ENCODE data around the gene PPP1R1B. TPM values are rescaled to one million over a fixed set of nuclear protein-coding genes. Genes with fewer than 3 reads are reported as not detected.

Gene PPP1R1B
- total RNA-seq, 1 donor from 2014 or later: 0.12 TPM

DNA sequence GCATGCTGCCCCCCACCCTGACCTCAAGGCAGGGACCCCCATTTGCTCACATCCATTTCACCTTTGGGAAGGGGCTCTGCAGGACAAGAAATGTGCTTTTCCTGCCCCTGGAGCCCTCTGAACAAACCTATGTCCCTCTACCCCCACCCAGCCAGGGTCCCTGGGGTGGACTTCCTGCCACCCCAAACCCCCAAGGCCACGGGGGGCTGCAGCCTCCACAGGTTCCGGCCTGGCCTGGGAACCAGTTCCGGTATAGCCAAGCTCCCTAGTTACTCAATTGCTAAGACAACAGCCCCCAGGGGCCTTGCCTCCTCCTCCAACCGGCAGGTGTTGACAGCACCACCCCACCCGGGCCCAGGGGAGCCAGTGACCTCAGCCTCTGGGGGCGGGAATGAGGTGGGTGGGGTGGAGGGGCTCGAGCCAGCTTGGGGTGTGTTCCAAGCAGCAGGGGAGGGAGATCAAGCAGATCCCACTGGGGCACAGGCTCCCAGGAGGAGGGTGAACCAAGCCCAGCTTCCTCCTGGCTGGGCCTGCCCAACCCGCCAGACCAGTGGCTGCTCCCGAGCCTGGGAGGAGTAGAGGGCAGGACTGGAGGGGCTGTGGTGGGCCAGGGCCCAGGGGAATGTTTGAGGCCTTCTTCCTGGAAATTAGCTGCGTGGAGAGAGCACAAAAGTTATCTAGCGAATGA, 48.1 kb downstream of the PPP1R1B start:
- no peaks in the 10 kb centered on the region for H3K36me3 Mint-ChIP-seq (ENCODE audit: low read depth)
- H3K4me1 Mint-ChIP-seq (ENCODE audit: low read depth): peaks cover 45% of the 10 kb centered on the region
- H3K27ac Mint-ChIP-seq (ENCODE audit: unreplicated experiment): peak overlapping the region; percentile 51
- no peak for DNase-seq (ENCODE audit: low spot score)
- no peaks in the 10 kb centered on the region for H3K9me3 Mint-ChIP-seq (ENCODE audit: low read depth)
- H3K4me3 Mint-ChIP-seq (ENCODE audit: unreplicated experiment): no peak overlapping the region
- no peak for TF ChIP-seq CTCF (IDR thresholded peaks at IDR 0.05)
- peaks cover 10% of the 10 kb centered on the region for H3K27me3 Mint-ChIP-seq (ENCODE audit: low read depth)

DNA sequence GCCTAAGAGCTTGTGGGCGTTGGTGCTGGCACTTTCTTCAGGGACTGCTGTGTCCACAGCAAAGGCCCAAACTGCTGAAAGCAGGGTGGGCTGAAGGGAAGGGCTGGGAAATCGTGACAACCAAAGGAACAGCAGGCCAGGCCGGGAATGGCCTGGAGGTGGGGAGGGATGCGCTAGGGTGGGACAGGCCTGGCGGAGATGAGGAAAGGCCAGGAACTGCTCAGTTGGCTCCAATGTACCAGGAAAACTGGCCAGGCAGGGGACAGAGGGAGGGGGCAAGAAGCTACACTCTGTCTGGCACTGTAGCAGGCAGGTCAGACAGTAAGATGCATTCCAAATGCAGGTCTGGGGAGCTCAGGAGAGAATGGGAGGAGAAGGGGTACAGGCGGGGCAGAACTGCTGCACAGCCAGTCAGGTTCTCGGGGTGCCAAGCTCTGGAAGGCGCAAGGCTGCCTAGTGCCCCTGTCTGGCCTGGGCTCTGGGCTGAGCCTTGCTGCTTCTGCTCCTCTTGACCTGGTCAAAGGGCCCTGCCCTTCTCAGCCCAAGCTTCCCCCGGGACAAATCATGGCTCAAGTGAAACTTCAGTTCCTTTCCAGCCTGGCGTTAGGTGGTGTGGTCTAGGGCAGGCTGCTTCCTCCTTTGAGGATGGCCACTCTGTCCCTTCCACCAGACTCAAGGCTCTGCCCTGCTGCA, 48.8 kb downstream of the PPP1R1B start:
- H3K9me3 Mint-ChIP-seq (ENCODE audit: low read depth): no peaks in the 10 kb centered on the region
- H3K27me3 Mint-ChIP-seq (ENCODE audit: low read depth): peaks cover 7% of the 10 kb centered on the region
- H3K4me3 Mint-ChIP-seq (ENCODE audit: unreplicated experiment): no peak overlapping the region
- no peak for TF ChIP-seq CTCF (IDR thresholded peaks at IDR 0.05)
- peak overlapping the region; percentile 86 for H3K27ac Mint-ChIP-seq (ENCODE audit: unreplicated experiment)
- H3K36me3 Mint-ChIP-seq (ENCODE audit: low read depth): peaks cover under 1% of the 10 kb centered on the region
- peaks cover 47% of the 10 kb centered on the region for H3K4me1 Mint-ChIP-seq (ENCODE audit: low read depth)
- DNase-seq (ENCODE audit: low spot score): no peak

- Mint-ChIP-seq H3K9me3 (ENCODE audit: low read depth) (no peaks in the 10 kb centered on the region), H3K27me3 (ENCODE audit: low read depth) (peaks cover 4% of the 10 kb centered on the region), H3K36me3 (ENCODE audit: low read depth) (peaks cover 2% of the 10 kb centered on the region), H3K4me1 (ENCODE audit: low read depth) (peaks cover 47% of the 10 kb centered on the region), H3K4me3 (ENCODE audit: unreplicated experiment) (peak overlapping the region; percentile 22), H3K27ac (ENCODE audit: unreplicated experiment) (peak overlapping the region; percentile 86)
- no peak for TF ChIP-seq CTCF (IDR thresholded peaks at IDR 0.05)
- DNase-seq (ENCODE audit: low spot score): no peak
Observed at GRCh38 chr17:39676198-39676819, 49.6 kb downstream of the PPP1R1B start.

- no peak for DNase-seq (ENCODE audit: low spot score)
- Mint-ChIP-seq H3K4me1 (ENCODE audit: low read depth) (peaks cover 47% of the 10 kb centered on the region), H3K27me3 (ENCODE audit: low read depth) (peaks cover under 1% of the 10 kb centered on the region), H3K36me3 (ENCODE audit: low read depth) (peaks cover 2% of the 10 kb centered on the region), H3K4me3 (ENCODE audit: unreplicated experiment) (no peak overlapping the region), H3K9me3 (ENCODE audit: low read depth) (no peaks in the 10 kb centered on the region), H3K27ac (ENCODE audit: unreplicated experiment) (peak overlapping the region; percentile 93)
- TF ChIP-seq CTCF (IDR thresholded peaks at IDR 0.05): no peak
Observed at GRCh38 chr17:39677072-39677471, 50.3 kb downstream of the PPP1R1B start.

GRCh38 chr17:39677542-39678339, 51.0 kb downstream of the PPP1R1B start:
- peak overlapping the region; percentile 48 for H3K4me3 Mint-ChIP-seq (ENCODE audit: unreplicated experiment)
- H3K36me3 Mint-ChIP-seq (ENCODE audit: low read depth): peaks cover 2% of the 10 kb centered on the region
- no peak for TF ChIP-seq CTCF (IDR thresholded peaks at IDR 0.05)
- no peak for DNase-seq (ENCODE audit: low spot score)
- H3K4me1 Mint-ChIP-seq (ENCODE audit: low read depth): peaks cover 47% of the 10 kb centered on the region
- no peaks in the 10 kb centered on the region for H3K9me3 Mint-ChIP-seq (ENCODE audit: low read depth)
- peak overlapping the region; percentile 93 for H3K27ac Mint-ChIP-seq (ENCODE audit: unreplicated experiment)
- no peaks in the 10 kb centered on the region for H3K27me3 Mint-ChIP-seq (ENCODE audit: low read depth)

All from chondrocyte (in vitro differentiated cells).